SK-N-SH (cell line): ENCODE measurements around the gene LRIG1. TPM values are rescaled to one million over a fixed set of nuclear protein-coding genes. Genes with fewer than 3 reads are reported as not detected.

Source experiments
- CTCF ChIA-PET: fragments of 300-600, 350-600 bp; formaldehyde crosslinking; extraction: SDS; loops from one replicate; lab custom pipeline; 2021; lab: Yijun Ruan, JAX
- POLR2A ChIA-PET: fragments of 350-600 bp; sonication (Branson Sonifier 250); formaldehyde crosslinking; extraction: SDS; loops from one replicate; lab custom pipeline; 2020; ENCODE audit warnings: antibody characterized with exemption, inconsistent platforms; lab: Yijun Ruan, JAX
- DNase-seq: peaks from one replicate; pipeline ENCODE4 v3.0.0; 2012
- H2AFZ ChIP-seq: fragments of 200-600 bp; sonication (generic); 2 replicates; pipeline ENCODE4 v1.8.1; 2016; ENCODE audit warnings: antibody characterized with exemption, mild to moderate bottlenecking, low read depth
- H3F3A ChIP-seq: fragments of 200-600 bp; sonication (generic); replicated peaks from 2 replicates; pipeline ENCODE3; 2016; ENCODE audit warnings: antibody characterized with exemption, mild to moderate bottlenecking; ENCODE audit not compliant: insufficient read depth
- H3K27ac ChIP-seq, 2 experiments: fragments of 200-500 bp in 1 of 2; fragments of 200-600 bp in 1 of 2; sonication (Bioruptor generic) in 1 of 2; sonication (generic), shearing (Covaris generic) in 1 of 2; 2 replicates each; pipeline versions ENCODE4 v1.5.1 to v1.6.1; 2014 to 2016; ENCODE audit warnings: low read depth in 2 of 2, inconsistent platforms in 1 of 2, low read length in 1 of 2, mild to moderate bottlenecking in 1 of 2, mixed read lengths in 1 of 2
- H3K27me3 ChIP-seq: fragments of 200-600 bp; sonication (generic), shearing (Covaris generic); 2 replicates; pipeline ENCODE4 v1.6.1; 2016; ENCODE audit warnings: mixed run types; ENCODE audit not compliant: insufficient read depth
- H3K36me3 ChIP-seq, 2 experiments: fragments of 200-500 bp in 1 of 2; fragments of 200-600 bp in 1 of 2; sonication (Bioruptor generic) in 1 of 2; sonication (generic) in 1 of 2; replicated peaks in 1 of 2; 2 replicates each; pipeline versions ENCODE3 to v1.5.1; 2014 to 2016; ENCODE audit warnings: low read length in 1 of 2, mild to moderate bottlenecking in 1 of 2; ENCODE audit not compliant: insufficient read depth in 2 of 2, control insufficient read depth in 1 of 2
- H3K4me1 ChIP-seq, 2 experiments: fragments of 200-500 bp in 1 of 2; fragments of 200-600 bp in 1 of 2; sonication (Bioruptor generic) in 1 of 2; sonication (generic), shearing (Covaris generic) in 1 of 2; 2 replicates each; pipeline versions ENCODE4 v1.5.1 to v1.6.1; 2014 to 2016; ENCODE audit warnings: low read depth in 1 of 2, low read length in 1 of 2, mixed run types in 1 of 2; ENCODE audit not compliant: insufficient read depth in 2 of 2, control insufficient read depth in 1 of 2
- H3K4me2 ChIP-seq: fragments of 200-600 bp; sonication (generic), shearing (Covaris generic); 2 replicates; pipeline ENCODE4 v1.6.1; 2017; ENCODE audit warnings: mixed run types
- H3K4me3 ChIP-seq, 2 experiments: fragments of 200-500 bp in 1 of 2; fragments of 200-600 bp in 1 of 2; sonication (Bioruptor generic) in 1 of 2; sonication (generic), shearing (Covaris generic) in 1 of 2; 2 replicates each; pipeline versions ENCODE4 v1.5.1 to v1.8.1; 2014 to 2016; ENCODE audit warnings: low read depth in 2 of 2, inconsistent platforms in 1 of 2, low read length in 1 of 2, mild to moderate bottlenecking in 1 of 2, mixed read lengths in 1 of 2, moderate library complexity in 1 of 2
- H3K79me2 ChIP-seq: fragments of 200-600 bp; sonication (generic); 2 replicates; pipeline ENCODE4 v1.8.1; 2017; ENCODE audit warnings: mild to moderate bottlenecking; ENCODE audit not compliant: insufficient read depth
- H3K9ac ChIP-seq: fragments of 200-600 bp; sonication (generic); 2 replicates; pipeline ENCODE4 v1.6.1; 2017; ENCODE audit warnings: mixed run types
- H3K9me2 ChIP-seq: fragments of 200-600 bp; sonication (generic); 2 replicates; pipeline ENCODE4 v1.6.1; 2017; ENCODE audit warnings: mixed run types
- H3K9me3 ChIP-seq: fragments of 200-600 bp; sonication (generic); 2 replicates; pipeline ENCODE4 v1.6.1; 2017; ENCODE audit warnings: mixed run types, mild to moderate bottlenecking, moderate library complexity
- H4K20me1 ChIP-seq: fragments of 200-600 bp; sonication (generic); 2 replicates; pipeline ENCODE4 v1.6.1; 2017; ENCODE audit warnings: mild to moderate bottlenecking, mixed run types; ENCODE audit not compliant: insufficient read depth
- CHD2 ChIP-seq: fragments of 150-350 bp; IDR thresholded peaks from 2 replicates; pipeline ENCODE4 v1.6.1; 2018; ENCODE audit warnings: low read length; ENCODE audit not compliant: partially characterized antibody
- CTCF ChIP-seq: fragments of 200-600 bp; sonication (generic); IDR thresholded peaks from 2 replicates; pipeline ENCODE4 v1.6.1; 2017; ENCODE audit warnings: antibody characterized with exemption, mild to moderate bottlenecking, moderate library complexity
- ELF1 ChIP-seq: IDR thresholded peaks from 2 replicates; pipeline ENCODE4 v1.4.0; 2012
- GABPA ChIP-seq: IDR thresholded peaks from 2 replicates; pipeline ENCODE4 v1.4.0; 2012; ENCODE audit warnings: low read depth, mild to moderate bottlenecking
- IRF3 ChIP-seq: fragments of 150-350 bp; IDR thresholded peaks from 2 replicates; pipeline ENCODE4 v1.6.1; 2016; ENCODE audit warnings: mild to moderate bottlenecking, low read depth, low read length
- MEF2A ChIP-seq: IDR thresholded peaks from 2 replicates; pipeline ENCODE4 v1.4.0; 2012; ENCODE audit warnings: low read depth, borderline replicate concordance
- MXI1 ChIP-seq: IDR thresholded peaks from 2 replicates; pipeline ENCODE4 v1.6.1; 2012; ENCODE audit warnings: mild to moderate bottlenecking, low read depth, low read length, improper control_type of control experiment
- NRF1 ChIP-seq: IDR thresholded peaks from 2 replicates; pipeline ENCODE4 v1.6.1; 2012; ENCODE audit warnings: low read depth, mild to moderate bottlenecking, low read length
- PBX3 ChIP-seq: IDR thresholded peaks from 2 replicates; pipeline ENCODE4; 2012
- POLR2AphosphoS5 ChIP-seq: IDR thresholded peaks from 2 replicates; pipeline ENCODE4 v1.6.1; 2012; ENCODE audit warnings: low read depth, low read length
- RAD21 ChIP-seq: IDR thresholded peaks from 2 replicates; pipeline ENCODE4 v1.6.1; 2012; ENCODE audit warnings: mild to moderate bottlenecking, low read length
- RCOR1 ChIP-seq: fragments of 150-350 bp; IDR thresholded peaks from 2 replicates; pipeline ENCODE4 v1.6.1; 2017; ENCODE audit warnings: antibody characterized with exemption, low read length
- SIN3A ChIP-seq: IDR thresholded peaks from 2 replicates; pipeline ENCODE4 v1.6.1; 2012; ENCODE audit warnings: low read depth, mild to moderate bottlenecking, low read length, moderate library complexity, borderline replicate concordance
- SMC3 ChIP-seq: IDR thresholded peaks from 2 replicates; pipeline ENCODE4 v1.6.1; 2012; ENCODE audit warnings: low read depth, low read length, improper control_type of control experiment
- TEAD4 ChIP-seq: IDR thresholded peaks from 2 replicates; pipeline ENCODE4 v1.4.0; 2012; ENCODE audit warnings: mild to moderate bottlenecking, borderline replicate concordance; ENCODE audit not compliant: insufficient read depth
- USF1 ChIP-seq: IDR thresholded peaks from 2 replicates; pipeline ENCODE4 v1.4.0; 2012; ENCODE audit warnings: low read depth, borderline replicate concordance
- YY1 ChIP-seq: IDR thresholded peaks from 2 replicates; pipeline ENCODE4 v1.4.0; 2012; ENCODE audit warnings: low read depth, mild to moderate bottlenecking
- ZBTB33 ChIP-seq: IDR thresholded peaks from 2 replicates; pipeline ENCODE4 v1.4.0; 2012; ENCODE audit warnings: low read depth, borderline replicate concordance
- WGBS: methylation state at CpG from one replicate; pipeline ENCODE4 v1.1.6; 2017; ENCODE audit warnings: low lambda C conversion rate; 5-methylcytosine and 5-hydroxymethylcytosine counted together
- polyA plus RNA-seq, 3 experiments: library from polyadenylated mRNA; depleted of rRNA; stranded (reverse); fragments of >200 nt; gene quantifications; 2 replicates each; pipeline ENCODE4 v1.2.3, GENCODE V29; 2012

Gene LRIG1
- polyA plus RNA-seq, 1 of the 3 experiments (the other 2 are of a cell fraction): 1.7 TPM

GRCh38 chr3:66494959-66495667, 5.7 kb downstream of the LRIG1 start:
- Histone ChIP-seq H3K4me1 (peaks cover 0 to 3% of the 10 kb centered on the region in 2 experiments; a peak in 1 of 4 replicates), H4K20me1 (no peaks in the 10 kb centered on the region), H3F3A (no peaks in the 10 kb centered on the region), H3K36me3 (no peaks in the 10 kb centered on the region), H3K27me3 (peaks cover 21% of the 10 kb centered on the region; the same call in 1 of the 2 replicates), H3K27ac (no peak overlapping the region), H3K9me3 (no peaks in the 10 kb centered on the region), H3K4me3 (no peak overlapping the region), H3K9me2 (no peaks in the 10 kb centered on the region), H2AFZ (no peak overlapping the region), H3K9ac (no peak overlapping the region), H3K4me2 (no peak overlapping the region), H3K79me2 (no peaks in the 10 kb centered on the region)
- TF ChIP-seq ELF1 (no peak), POLR2AphosphoS5 (no peak), ZBTB33 (no peak), USF1 (no peak), GABPA (no peak), CHD2 (no peak), IRF3 (no peak), YY1 (no peak), CTCF (no peak)
- CTCF ChIA-PET: interaction anchor here (1.0 to 2.5 kb wide), 2 partner anchors 87 to 218 kb away, joined by 3 to 9 read pairs; no protein-coding TSS in a partner anchor
- no peak for DNase-seq
- WGBS: 60% methylated on average over 7 of the region's 7 CpGs
- POLR2A ChIA-PET: no interaction called here

GRCh38 chr3:66493458-66494099, 7.2 kb downstream of the LRIG1 start:
- no peaks in the 10 kb centered on the region for H3K9me2 ChIP-seq
- H3K9ac ChIP-seq: no peak overlapping the region
- H3K27me3 ChIP-seq: peaks cover 22% of the 10 kb centered on the region; the same call in 1 of the 2 replicates
- no peak overlapping the region for H3K4me3 ChIP-seq
- no peaks in the 10 kb centered on the region for H3K36me3 ChIP-seq
- POLR2A ChIA-PET: no interaction called here
- CTCF ChIA-PET: interaction anchor here (0.8 to 2.5 kb wide), 3 partner anchors 86 to 239 kb away, joined by 3 to 9 read pairs (median 3); no protein-coding TSS in a partner anchor
- no peak for DNase-seq
- H2AFZ ChIP-seq: no peak overlapping the region
- H3F3A ChIP-seq: no peaks in the 10 kb centered on the region
- H3K9me3 ChIP-seq: no peaks in the 10 kb centered on the region
- no peaks in the 10 kb centered on the region for H3K4me1 ChIP-seq
- H4K20me1 ChIP-seq: no peaks in the 10 kb centered on the region
- no peak overlapping the region for H3K4me2 ChIP-seq
- 63% methylated on average over 5 of the region's 5 CpGs for WGBS
- no peaks in the 10 kb centered on the region for H3K79me2 ChIP-seq
- H3K27ac ChIP-seq: no peak overlapping the region
- TF ChIP-seq SMC3 (no peak), IRF3 (no peak), NRF1 (no peak), MEF2A (no peak), POLR2AphosphoS5 (no peak), PBX3 (no peak), RCOR1 (no peak), MXI1 (no peak), CHD2 (no peak), RAD21 (no peak), TEAD4 (no peak), ELF1 (no peak), SIN3A (no peak)
